ENCODE data around the gene SLC35A2. TPM values are rescaled to one million over a fixed set of nuclear protein-coding genes. Genes with fewer than 3 reads are reported as not detected.
A peak's percentile ranks its signal among the peaks of the same experiment; 100 is the strongest.

The SLC35A2 gene
- 12.9 TPM for polyA plus RNA-seq (2013, experiment 1 of 2)
- 11.9 TPM for polyA plus RNA-seq (2013, experiment 2 of 2)

DNA sequence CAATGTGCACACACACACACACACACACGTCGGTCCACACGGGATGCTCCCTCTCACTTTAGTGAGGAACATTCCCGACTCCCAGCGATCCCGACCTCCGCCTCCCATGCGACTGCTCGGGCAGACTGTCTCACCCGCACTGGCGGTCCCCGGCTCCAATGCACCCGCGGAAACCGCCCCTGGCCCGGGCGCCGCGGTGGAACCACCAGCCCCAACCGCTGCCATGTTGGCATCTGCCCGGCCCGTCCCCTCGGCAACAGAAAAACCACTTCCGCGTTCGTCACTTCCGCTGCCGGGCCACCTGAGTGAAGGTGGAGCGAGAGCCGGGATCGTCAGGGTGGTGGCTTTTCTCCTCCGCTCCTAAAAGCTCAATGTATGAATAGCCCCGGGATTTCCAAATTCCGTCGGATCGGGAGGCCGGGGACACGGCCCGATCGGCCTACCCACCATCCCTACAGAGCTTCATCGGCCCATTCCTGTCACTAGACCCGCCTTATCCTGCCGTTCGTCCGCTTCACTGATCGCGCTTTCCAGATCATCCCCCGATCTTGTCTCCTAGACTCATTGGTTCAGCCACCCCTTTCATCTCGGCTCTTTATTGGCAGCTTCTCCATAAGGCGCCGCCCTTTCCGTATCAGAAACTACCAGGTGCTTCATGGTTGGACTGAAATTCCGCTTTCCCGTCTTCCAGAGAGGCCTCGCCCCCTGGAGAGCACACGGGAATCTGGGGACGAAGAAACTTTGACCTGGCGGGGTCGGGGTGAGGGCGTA, at the start of gene SLC35A2:
TSS of gene SLC35A2 (minus strand) at position 235 of the 771 bp plus-strand sequence. CDS start at position 225, 10 bp downstream.
- WGBS, 2 donors (ENCODE audit: extremely low coverage in 2 of 2, insufficient read length in 2 of 2, insufficient replicate concordance in 1 of 2): no CpG with 5 or more reads among the region's 60 CpGs
- H3K14ac ChIP-seq (ENCODE audit: low read length): no peak within 1 kb of the TSS

GRCh38 chrX:48960291-48960690, 48.8 kb upstream of the SLC35A2 start:
- H2BK120ac ChIP-seq (ENCODE audit: low read depth, low read length): no peak overlapping the region
- H4K8ac ChIP-seq (ENCODE audit: low read depth, low read length): no peak overlapping the region
- H3K18ac ChIP-seq (ENCODE audit: low read length): no peak overlapping the region
- H2AFZ ChIP-seq (ENCODE audit: low read length): no peak overlapping the region
- no CpG with 5 or more reads among the region's 2 CpGs for WGBS, 2 donors (ENCODE audit: extremely low coverage in 2 of 2, insufficient read length in 2 of 2, insufficient replicate concordance in 1 of 2)
- peaks cover 6% of the 10 kb centered on the region for H3K79me1 ChIP-seq (ENCODE audit: low read depth, low read length)
- no peak overlapping the region for H2AK5ac ChIP-seq (ENCODE audit: low read depth, low read length)
- H3K4ac ChIP-seq (ENCODE audit: low read length): no peak overlapping the region
- H3K4me1 ChIP-seq (ENCODE audit: control insufficient read depth in 2 of 2, insufficient read depth in 1 of 2, low read depth in 1 of 2, low read length in 2 of 2): peaks cover 1 to 4% of the 10 kb centered on the region in 2 donors
- no peak for DNase-seq (ENCODE audit: low spot score)
- H4K91ac ChIP-seq (ENCODE audit: low read depth, low read length, poor library complexity): no peak overlapping the region
- H3K14ac ChIP-seq (ENCODE audit: low read length): no peak overlapping the region
- no peak overlapping the region for H3K4me3 ChIP-seq (ENCODE audit: low read length in 2 of 2)
- H3K4me2 ChIP-seq (ENCODE audit: insufficient read depth, low read length, poor library complexity, severe bottlenecking): no peak overlapping the region
- no peak overlapping the region for H2BK12ac ChIP-seq (ENCODE audit: low read length)
- H3K23ac ChIP-seq (ENCODE audit: low read depth, low read length, poor library complexity): no peak overlapping the region
- no peak overlapping the region for H3K9ac ChIP-seq (ENCODE audit: low read depth, low read length, poor library complexity)
- peaks cover 5 to 11% of the 10 kb centered on the region in 2 donors for H3K36me3 ChIP-seq (replicated peaks in 1 of 2; ENCODE audit: control insufficient read depth in 2 of 2, insufficient read depth in 2 of 2, low read length in 2 of 2)
- no peaks in the 10 kb centered on the region for H3K9me3 ChIP-seq (replicated peaks in 1 of 2; ENCODE audit: control insufficient read depth in 2 of 2, insufficient read depth in 1 of 2, low read depth in 1 of 2, low read length in 2 of 2)
- H2BK15ac ChIP-seq (ENCODE audit: low read length): no peak overlapping the region
- H3K27ac ChIP-seq (replicated peaks; ENCODE audit: low read length): no peak overlapping the region
- no peak overlapping the region for H2BK5ac ChIP-seq (ENCODE audit: low read length)
- no peaks in the 10 kb centered on the region for H3K27me3 ChIP-seq (ENCODE audit: control insufficient read depth in 3 of 3, insufficient read depth in 3 of 3, low read depth in 1 of 3, low read length in 3 of 3)

More for the DNA sequence above, at the start of gene SLC35A2:
- Histone ChIP-seq H3K27ac (replicated peaks; ENCODE audit: low read length) (peak within 1 kb of the TSS; percentile 70), H3K18ac (ENCODE audit: low read length) (peak within 1 kb of the TSS; percentile 48), H4K8ac (ENCODE audit: low read depth, low read length) (no peak within 1 kb of the TSS), H2BK120ac (ENCODE audit: low read depth, low read length) (no peak within 1 kb of the TSS), H4K91ac (ENCODE audit: low read depth, low read length, poor library complexity) (no peak within 1 kb of the TSS), H3K4me2 (ENCODE audit: insufficient read depth, low read length, poor library complexity, severe bottlenecking) (peak within 1 kb of the TSS; percentile 62), H2BK5ac (ENCODE audit: low read length) (no peak within 1 kb of the TSS), H2BK12ac (ENCODE audit: low read length) (no peak within 1 kb of the TSS), H3K4me1 (ENCODE audit: control insufficient read depth in 2 of 2, insufficient read depth in 1 of 2, low read depth in 1 of 2, low read length in 2 of 2) (no peaks in the 10 kb centered on the region), H2BK15ac (ENCODE audit: low read length) (no peak within 1 kb of the TSS), H3K27me3 (ENCODE audit: control insufficient read depth in 3 of 3, insufficient read depth in 3 of 3, low read depth in 1 of 3, low read length in 3 of 3) (no peaks in the 10 kb centered on the region), H3K9me3 (replicated peaks in 1 of 2; ENCODE audit: control insufficient read depth in 2 of 2, insufficient read depth in 1 of 2, low read depth in 1 of 2, low read length in 2 of 2) (no peaks in the 10 kb centered on the region), H2AK5ac (ENCODE audit: low read depth, low read length) (no peak within 1 kb of the TSS), H3K79me1 (ENCODE audit: low read depth, low read length) (no peaks in the 10 kb centered on the region), H2AFZ (ENCODE audit: low read length) (peak within 1 kb of the TSS; percentile 81), H3K9ac (ENCODE audit: low read depth, low read length, poor library complexity) (peak within 1 kb of the TSS; percentile 90), H3K23ac (ENCODE audit: low read depth, low read length, poor library complexity) (peak within 1 kb of the TSS; percentile 96), H3K36me3 (replicated peaks in 1 of 2; ENCODE audit: control insufficient read depth in 2 of 2, insufficient read depth in 2 of 2, low read length in 2 of 2) (peaks cover 0 to 21% of the 10 kb centered on the region in 2 donors), H3K4me3 (ENCODE audit: low read length in 2 of 2) (peak within 1 kb of the TSS; percentile 64 to 97), H3K4ac (ENCODE audit: low read length) (no peak within 1 kb of the TSS)
- peak; percentile 48 for DNase-seq (ENCODE audit: low spot score)

- Histone ChIP-seq H3K4me1 (ENCODE audit: control insufficient read depth in 2 of 2, insufficient read depth in 1 of 2, low read depth in 1 of 2, low read length in 2 of 2) (peaks cover 1 to 4% of the 10 kb centered on the region in 2 donors), H2BK120ac (ENCODE audit: low read depth, low read length) (no peak overlapping the region), H3K4me3 (ENCODE audit: low read length in 2 of 2) (peak overlapping the region; percentile 77), H2AK5ac (ENCODE audit: low read depth, low read length) (no peak overlapping the region), H3K18ac (ENCODE audit: low read length) (no peak overlapping the region), H3K4me2 (ENCODE audit: insufficient read depth, low read length, poor library complexity, severe bottlenecking) (peak overlapping the region; percentile 54), H2BK5ac (ENCODE audit: low read length) (no peak overlapping the region), H3K9me3 (replicated peaks in 1 of 2; ENCODE audit: control insufficient read depth in 2 of 2, insufficient read depth in 1 of 2, low read depth in 1 of 2, low read length in 2 of 2) (no peaks in the 10 kb centered on the region), H2BK15ac (ENCODE audit: low read length) (no peak overlapping the region), H2BK12ac (ENCODE audit: low read length) (no peak overlapping the region), H3K36me3 (replicated peaks in 1 of 2; ENCODE audit: control insufficient read depth in 2 of 2, insufficient read depth in 2 of 2, low read length in 2 of 2) (peaks cover 11 to 23% of the 10 kb centered on the region in 2 donors), H4K91ac (ENCODE audit: low read depth, low read length, poor library complexity) (no peak overlapping the region), H3K9ac (ENCODE audit: low read depth, low read length, poor library complexity) (no peak overlapping the region), H3K14ac (ENCODE audit: low read length) (no peak overlapping the region), H3K79me1 (ENCODE audit: low read depth, low read length) (peaks cover 6% of the 10 kb centered on the region), H3K4ac (ENCODE audit: low read length) (no peak overlapping the region), H3K27me3 (ENCODE audit: control insufficient read depth in 3 of 3, insufficient read depth in 3 of 3, low read depth in 1 of 3, low read length in 3 of 3) (no peaks in the 10 kb centered on the region), H3K23ac (ENCODE audit: low read depth, low read length, poor library complexity) (no peak overlapping the region), H4K8ac (ENCODE audit: low read depth, low read length) (no peak overlapping the region), H3K27ac (replicated peaks; ENCODE audit: low read length) (peak overlapping the region; percentile 72), H2AFZ (ENCODE audit: low read length) (peak overlapping the region; percentile 65)
- no peak for DNase-seq (ENCODE audit: low spot score)
- no CpG with 5 or more reads among the region's 21 CpGs for WGBS, 2 donors (ENCODE audit: extremely low coverage in 2 of 2, insufficient read length in 2 of 2, insufficient replicate concordance in 1 of 2)
Measured at GRCh38 chrX:48958635-48959094, 47.2 kb upstream of the SLC35A2 start.
